GM21825 (cell line): Measurements from ENCODE around the gene EZH1.

Source experiments
- ATAC-seq: cut with Tn5 transposase; IDR thresholded peaks from one replicate; pipeline ENCODE4 v1.9.1; 2021; ENCODE audit warnings: mild to moderate bottlenecking, moderate library complexity; ENCODE audit not compliant: unreplicated experiment

The EZH1 gene

GRCh38 chr17:42744806-42745617 is at the start of gene EZH1:
Gene EZH1 (minus strand): TSS chr17:42745040. CDS start chr17:42728941, 16,099 bp downstream.
- peak; percentile 70 for ATAC-seq

- no peak for ATAC-seq
Measured at GRCh38 chr17:42792545-42792944, 47.7 kb upstream of the EZH1 start.

- no peak for ATAC-seq
Measured at GRCh38 chr17:42791948-42792347, 47.1 kb upstream of the EZH1 start.

- no peak for ATAC-seq
Measured at GRCh38 chr17:42787266-42787665, 42.4 kb upstream of the EZH1 start.

GRCh38 chr17:42784811-42785592 is 40.2 kb upstream of the EZH1 start:
- no peak for ATAC-seq

GRCh38 chr17:42784409-42784808 is 39.6 kb upstream of the EZH1 start:
- no peak for ATAC-seq

GRCh38 chr17:42783791-42784138 is 38.9 kb upstream of the EZH1 start:
- no peak for ATAC-seq

- ATAC-seq, result no peak
Measured at GRCh38 chr17:42783062-42783790, 38.4 kb upstream of the EZH1 start.

- ATAC-seq, result no peak
Measured at GRCh38 chr17:42782166-42783061, 37.6 kb upstream of the EZH1 start.

GRCh38 chr17:42781639-42782165 is 36.9 kb upstream of the EZH1 start:
- ATAC-seq, result no peak

GRCh38 chr17:42780851-42781638 is 36.2 kb upstream of the EZH1 start:
- ATAC-seq, result no peak

- no peak for ATAC-seq
Measured at GRCh38 chr17:42779936-42780850, 35.4 kb upstream of the EZH1 start, which contains the start of gene WNK4. Gene WNK4 (plus strand): TSS chr17:42780610. CDS start chr17:42780699, 89 bp downstream.

GRCh38 chr17:42779304-42779935 is 34.6 kb upstream of the EZH1 start:
- ATAC-seq, result no peak

- no peak for ATAC-seq
Measured at GRCh38 chr17:42778570-42778969, 33.7 kb upstream of the EZH1 start.

- no peak for ATAC-seq
Measured at GRCh38 chr17:42775534-42776098, 30.8 kb upstream of the EZH1 start.

GRCh38 chr17:42774066-42774745 is 29.4 kb upstream of the EZH1 start:
- no peak for ATAC-seq
